ENCODE measurements around the gene NEUROD2. TPM values are rescaled to one million over a fixed set of nuclear protein-coding genes. Genes with fewer than 3 reads are reported as not detected.

The NEUROD2 gene
- total and polyA plus RNA-seq, 2 of the 8 experiments (the other 6 are each of a cell fraction or from before 2014, with no cell fraction given), result not detected

- Histone ChIP-seq H4K20me1 (replicated peaks in 1 of 2; ENCODE audit: control insufficient read depth in 1 of 2, insufficient read depth in 2 of 2, low read length in 2 of 2) (peaks cover 0 to 5% of the 10 kb centered on the region in 2 experiments), H2BK20ac (ENCODE audit: low read length) (no peak overlapping the region), H2BK15ac (ENCODE audit: low read length) (peak overlapping the region; percentile 48; the same call in 1 of the 2 replicates), H3K27ac (ENCODE audit: low read depth, low read length) (no peak overlapping the region), H3K79me2 (ENCODE audit: control insufficient read depth in 1 of 2, insufficient read depth in 2 of 2, low read length in 2 of 2) (peaks cover 7 to 13% of the 10 kb centered on the region in 2 experiments), H4K5ac (ENCODE audit: insufficient read length, low read depth, low read length) (no peak overlapping the region), H4K8ac (ENCODE audit: extremely low read depth, insufficient read depth, low read length) (no peak overlapping the region), H3K4ac (replicated peaks; ENCODE audit: insufficient read length, low read depth, low read length) (no peak overlapping the region), H2AK5ac (ENCODE audit: low read depth, low read length) (peak overlapping the region; percentile 41; the same call in 1 of the 2 replicates), H3K4me3 (ENCODE audit: extremely low read depth in 1 of 4, insufficient read depth in 2 of 4, low read depth in 3 of 4, low read length in 4 of 4) (no peak overlapping the region), H4K91ac (replicated peaks; ENCODE audit: insufficient read length, low read length) (no peak overlapping the region), H3K9ac (replicated peaks in 1 of 4; ENCODE audit: extremely low read depth in 1 of 4, low read depth in 3 of 4, low read length in 3 of 4) (no peak overlapping the region), H3K4me2 (ENCODE audit: insufficient read depth in 1 of 2, low read depth in 2 of 2, low read length in 2 of 2) (no peak overlapping the region), H3K14ac (ENCODE audit: insufficient read length) (no peak overlapping the region), H3K27me3 (replicated peaks in 1 of 4; ENCODE audit: control insufficient read depth in 3 of 4, extremely low read depth in 1 of 4, insufficient read depth in 3 of 4, low read length in 3 of 4) (peaks cover 0 to 3% (median 0%) of the 10 kb centered on the region in 4 experiments; a peak in 3 of 7 replicates), H2BK5ac (ENCODE audit: low read depth, low read length) (peak overlapping the region; percentile 46; the same call in 1 of the 2 replicates), H3K9me3 (ENCODE audit: insufficient read depth in 2 of 2, low read depth in 1 of 2, low read length in 1 of 2) (no peaks in the 10 kb centered on the region), H3K23me2 (ENCODE audit: low read depth, low read length) (peaks cover 8% of the 10 kb centered on the region; the same call in 1 of the 2 replicates), H2BK12ac (ENCODE audit: low read depth, low read length) (peak overlapping the region; percentile 63; the same call in 1 of the 2 replicates), H3K4me1 (replicated peaks in 1 of 4; ENCODE audit: control insufficient read depth in 3 of 4, insufficient read depth in 4 of 4, low read length in 3 of 4) (peaks cover 14 to 51% (median 43%) of the 10 kb centered on the region in 4 experiments), H3K79me1 (ENCODE audit: low read depth, low read length) (peaks cover 7% of the 10 kb centered on the region), H3K18ac (ENCODE audit: extremely low read depth, low read length) (no peak overlapping the region), H3K36me3 (ENCODE audit: control insufficient read depth in 2 of 4, insufficient read depth in 4 of 4, low read length in 3 of 4) (no peaks in the 10 kb centered on the region), H3K56ac (replicated peaks; ENCODE audit: insufficient read length, low read depth, low read length) (no peak overlapping the region), H2AFZ (ENCODE audit: low read length) (no peak overlapping the region), H2BK120ac (replicated peaks; ENCODE audit: low read depth, low read length) (no peak overlapping the region), H3K23ac (ENCODE audit: insufficient read length) (no peak overlapping the region)
- TF ChIP-seq GTF2F1 (IDR thresholded peaks at IDR 0.05; ENCODE audit: borderline replicate concordance, low read depth, low read length) (no peak), CREB1 (IDR thresholded peaks at IDR 0.05) (no peak), ZNF274 (IDR thresholded peaks at IDR 0.05; ENCODE audit: borderline replicate concordance, extremely low read depth, low read length) (no peak), TBP (IDR thresholded peaks at IDR 0.05; ENCODE audit: low read depth, low read length) (no peak), EP300 (IDR thresholded peaks at IDR 0.05; ENCODE audit: borderline replicate concordance in 1 of 2, low read depth in 2 of 2, low read length in 2 of 2) (no peak)
- whole genome bisulfite sequencing, 2 experiments (ENCODE audit: extremely low coverage in 1 of 2, insufficient coverage in 1 of 2, insufficient read length in 1 of 2, insufficient replicate concordance in 2 of 2, low coverage in 1 of 2, low lambda C conversion rate in 2 of 2, missing lambda C conversion rate in 1 of 2), result 86% methylated on average over 8 of the region's 8 CpGs; no CpG with 5 or more reads in 1 of the 2 experiments
- ChIA-PET CTCF (ENCODE audit: partially characterized antibody) (interaction anchor here (0.6 to 49.2 kb wide), 20 partner anchors 6 to 984 kb away, joined by 3 to 1885 read pairs (median 4); partner anchors contain the start of genes ERBB2, MIEN1, PGAP3 and PNMT), POLR2A (ENCODE audit: partially characterized antibody) (interaction anchor here (1.1 to 5.8 kb wide), 6 partner anchors 9 to 70 kb away, joined by 3 to 39 read pairs (median 4); no protein-coding TSS in a partner anchor)
- DNase-seq (ENCODE audit: low read depth in 1 of 2, low spot score in 2 of 2) (no peak), FAIRE-seq (no peak)
These were observed 26.0 kb upstream of the NEUROD2 start for GRCh38 chr17:39633570-39634183.
